ENCODE measurements around the gene GPC3.

- TF ChIP-seq CTCF (IDR thresholded peaks at IDR 0.05) (no peak), POLR2A (IDR thresholded peaks at IDR 0.05) (no peak)
Observed at GRCh38 chrX:133646719-133647116, 338.7 kb downstream of the GPC3 start.
